GM19463 (cell line): ENCODE measurements around the gene GNG12.

Experiments used
- ATAC-seq: cut with Tn5 transposase; IDR thresholded peaks from one replicate; pipeline ENCODE4 v1.9.1; 2021; ENCODE audit warnings: mild to moderate bottlenecking, moderate library complexity; ENCODE audit not compliant: unreplicated experiment

GNG12 gene

GRCh38 chr1:67832737-67833601, at the start of gene GNG12:
TSS of gene GNG12 (minus strand) at chr1:67833467. CDS start at chr1:67707686, 125,781 bp downstream.
- ATAC-seq = peak; percentile 59

DNA sequence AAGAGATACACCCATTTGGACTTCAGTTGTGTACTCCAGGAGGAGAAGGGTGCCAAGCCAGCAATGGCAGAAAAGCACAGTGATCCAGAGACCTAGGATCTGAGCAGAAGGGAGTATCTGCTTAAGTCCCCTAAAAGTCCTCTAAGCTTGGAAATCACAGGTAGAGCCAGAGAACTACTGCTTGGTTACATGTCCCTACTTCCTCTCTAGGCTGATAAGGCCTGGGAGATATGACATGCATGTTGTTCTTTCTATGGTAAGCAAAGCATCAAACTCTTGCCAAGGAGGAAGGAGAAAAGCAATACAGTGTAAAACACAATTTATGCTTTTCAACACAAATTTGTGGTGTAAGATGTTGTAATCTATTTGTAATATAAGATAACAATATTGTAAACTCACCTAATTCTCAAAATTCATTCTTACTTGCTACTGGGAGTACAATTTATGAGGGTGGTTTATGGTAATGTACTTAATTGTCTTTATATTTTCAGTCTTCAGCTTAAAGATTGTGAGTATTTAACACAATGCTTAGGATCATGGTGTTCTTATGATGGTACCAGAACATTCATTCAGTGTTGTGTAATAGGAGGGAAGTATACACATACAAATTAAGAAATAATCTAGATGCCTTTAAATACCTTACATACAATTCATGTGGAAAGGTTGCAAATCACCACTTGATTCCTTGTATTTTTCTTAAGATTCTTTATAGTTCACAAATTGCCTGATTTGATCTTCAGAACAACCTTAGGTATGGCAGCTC, 49.1 kb upstream of the GNG12 start:
- no peak for ATAC-seq

DNA sequence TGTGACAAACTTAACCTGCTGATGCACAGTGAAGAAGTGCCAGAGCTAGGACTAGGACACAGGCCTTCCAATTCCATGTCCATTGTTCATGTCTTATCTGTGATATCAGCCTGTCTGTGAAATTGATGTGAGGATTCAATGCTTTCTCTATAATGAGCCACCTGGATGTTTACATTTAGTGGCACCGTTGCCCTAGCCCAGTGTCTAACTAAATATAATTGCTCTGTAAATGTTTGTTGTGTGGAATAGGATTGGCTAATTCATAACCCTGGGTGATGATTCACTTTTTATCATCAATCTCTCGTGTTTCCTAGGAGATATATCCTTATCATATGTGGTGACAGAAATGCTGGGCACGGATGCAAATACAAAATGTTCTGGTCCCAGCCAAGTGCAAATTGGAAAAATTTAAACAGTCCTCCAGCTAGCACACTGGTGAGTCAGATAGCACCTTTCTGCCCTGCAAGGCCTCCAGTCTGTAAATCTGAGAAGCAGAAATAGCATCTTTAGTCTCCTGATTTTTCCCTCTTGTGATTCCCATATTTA, 46.9 kb upstream of the GNG12 start:
- no peak for ATAC-seq

GRCh38 chr1:67879485-67879884, 46.2 kb upstream of the GNG12 start:
- ATAC-seq = no peak

DNA sequence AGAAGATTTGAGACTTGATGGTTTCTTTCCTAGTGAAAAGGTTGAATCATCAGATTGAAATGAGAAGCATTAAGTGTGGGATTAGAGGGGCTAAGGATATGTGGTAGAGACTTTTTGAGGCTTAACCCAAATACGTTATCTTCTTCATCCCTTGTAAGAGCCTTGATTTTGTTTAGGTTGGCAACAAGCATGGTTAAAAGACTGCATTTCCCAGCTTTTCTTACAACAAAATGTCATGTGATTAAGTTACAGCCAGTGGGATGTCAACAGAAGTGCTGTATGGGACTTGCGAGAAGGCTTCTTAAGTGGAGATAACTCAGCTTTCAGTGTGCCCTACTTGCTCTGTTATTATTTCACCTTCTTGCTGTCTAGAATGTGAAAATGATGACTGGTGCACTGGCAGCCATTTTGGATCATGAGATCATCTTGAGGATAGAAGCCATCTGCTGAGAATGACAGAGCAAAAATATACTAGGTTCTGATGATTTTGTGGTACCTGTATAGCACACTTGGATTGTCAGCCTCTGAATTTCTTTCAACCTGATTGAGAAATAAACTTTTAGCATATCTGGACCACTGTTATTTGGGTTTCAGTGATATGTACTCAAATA, 41.3 kb upstream of the GNG12 start:
- no peak for ATAC-seq

DNA sequence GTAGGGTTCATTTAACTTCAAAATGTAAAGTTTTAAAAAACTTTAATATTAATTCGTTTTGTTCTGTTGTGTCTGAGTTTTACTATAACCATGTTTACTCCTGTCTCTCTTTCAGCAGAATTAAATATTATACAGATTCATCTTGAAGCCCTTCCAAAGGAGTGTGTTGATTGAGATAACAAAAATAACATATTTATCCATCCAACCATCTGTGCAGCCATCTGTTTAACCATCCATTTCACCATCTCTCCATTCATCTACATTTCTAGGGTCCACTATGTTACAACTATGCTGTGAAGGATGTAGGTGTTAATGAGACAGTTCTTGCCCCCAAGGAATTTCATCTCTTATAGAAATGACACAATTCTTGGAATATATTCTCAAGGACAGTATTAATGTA, 36.0 kb upstream of the GNG12 start:
- ATAC-seq = no peak

GRCh38 chr1:67863637-67864036, 30.4 kb upstream of the GNG12 start:
- no peak for ATAC-seq

DNA sequence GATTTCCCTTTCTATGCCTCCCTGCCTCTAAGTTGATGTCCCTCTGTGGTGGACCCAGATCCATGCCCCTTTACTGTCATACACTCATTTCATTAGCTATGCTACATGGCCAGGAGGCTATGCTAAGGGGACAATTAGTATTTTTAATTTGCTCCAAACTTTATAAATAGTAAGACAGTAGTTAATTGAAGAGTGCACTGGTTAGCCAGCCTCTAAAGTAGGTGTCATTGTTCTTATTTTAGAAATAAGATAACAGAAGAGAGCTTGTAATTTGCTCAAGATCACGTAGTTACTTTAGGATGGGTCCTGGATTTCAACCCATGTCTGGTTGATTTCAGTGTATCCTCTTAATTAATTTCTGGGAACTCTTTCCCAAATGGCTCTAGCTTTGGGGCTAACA, 29.4 kb upstream of the GNG12 start:
- ATAC-seq = no peak

DNA sequence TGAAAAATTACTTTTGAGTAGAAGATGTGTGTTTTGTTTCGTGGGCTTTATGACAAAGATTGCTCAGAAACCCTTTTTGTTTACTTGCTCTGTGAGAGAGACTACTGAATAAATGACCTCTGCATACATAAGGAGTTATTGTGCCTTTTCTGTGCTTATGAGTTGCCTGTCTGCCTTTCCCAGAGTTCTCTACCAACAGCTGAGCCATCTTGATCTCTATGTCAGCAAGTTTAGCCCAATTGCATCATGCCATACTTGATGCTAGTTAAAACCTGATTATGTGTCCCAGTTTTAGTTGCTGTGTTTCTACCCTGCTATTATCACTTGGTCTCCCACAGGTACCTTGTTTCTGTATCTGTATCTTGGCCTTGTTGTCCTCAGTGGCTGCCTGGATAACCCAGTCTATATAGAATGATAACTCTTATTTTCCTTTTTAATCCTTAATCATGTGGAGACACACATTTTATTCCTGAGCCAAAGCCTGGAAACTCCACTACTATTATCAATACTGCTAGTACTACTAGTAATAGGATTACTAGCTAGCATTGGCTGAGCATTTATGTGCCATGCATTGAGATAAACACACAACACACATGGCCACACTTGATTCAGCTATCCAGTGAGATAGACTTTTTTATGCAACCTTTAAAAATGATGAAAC, 28.7 kb upstream of the GNG12 start:
- no peak for ATAC-seq

DNA sequence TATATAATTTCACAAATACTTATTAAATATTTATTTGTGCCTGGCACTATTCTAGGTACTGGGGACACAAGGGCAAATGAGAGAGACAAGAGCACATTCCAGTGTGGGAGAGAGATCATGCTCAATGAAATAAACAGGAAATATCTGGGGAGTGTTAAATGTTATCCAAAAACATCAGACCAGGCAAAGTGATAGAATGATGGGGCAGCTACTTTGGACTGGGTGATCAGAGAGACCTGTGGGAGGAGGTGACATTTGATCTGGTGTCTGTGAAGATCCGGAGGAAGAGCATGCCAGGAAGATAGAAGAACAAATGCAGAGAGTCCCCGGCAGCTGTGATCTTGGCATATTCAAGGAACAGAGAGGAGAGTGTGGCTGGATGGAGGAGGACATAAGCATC, 27.5 kb upstream of the GNG12 start:
- ATAC-seq = no peak

DNA sequence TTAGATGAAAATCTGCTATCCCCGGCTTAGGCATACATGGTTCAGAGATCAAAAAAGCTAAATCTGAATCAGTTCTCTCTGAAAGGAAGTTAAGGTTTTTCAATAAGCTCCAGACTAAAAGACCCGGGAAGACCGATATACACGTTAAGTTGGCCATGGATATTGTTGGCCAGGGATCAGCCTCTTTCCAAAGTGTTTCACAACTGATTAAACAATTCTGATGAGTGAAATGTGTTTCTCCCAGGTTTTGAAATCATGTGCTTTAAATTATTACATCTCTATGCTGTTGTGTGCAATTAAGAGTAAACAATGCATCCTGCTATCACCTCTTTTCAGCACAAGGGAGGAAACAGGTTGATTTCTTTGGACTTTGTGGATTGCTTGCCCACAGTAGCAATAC, 23.7 kb upstream of the GNG12 start:
- ATAC-seq = no peak

- no peak for ATAC-seq
Observed at GRCh38 chr1:67855961-67856360, 22.7 kb upstream of the GNG12 start.

GRCh38 chr1:67855444-67855843, 22.2 kb upstream of the GNG12 start:
- ATAC-seq = no peak

DNA sequence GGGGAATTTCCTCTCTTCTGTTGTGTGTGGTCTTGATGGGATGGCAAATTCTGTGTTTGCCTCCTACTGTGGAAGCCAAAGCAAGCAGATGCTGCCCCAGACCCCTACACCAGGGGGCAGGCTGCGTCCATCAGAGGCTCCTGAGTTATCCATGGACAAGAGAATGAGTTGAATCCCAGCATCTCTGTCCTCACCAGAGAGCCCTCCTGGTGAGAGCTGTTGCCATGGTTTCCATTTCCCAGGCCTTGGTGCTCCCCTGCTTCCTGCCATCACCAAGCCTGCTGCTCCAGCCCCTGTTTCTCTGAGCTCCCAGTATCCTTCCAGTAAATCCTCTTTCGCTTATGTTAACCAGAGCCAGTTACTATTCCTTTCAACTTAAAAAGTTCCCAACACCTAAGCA, 20.4 kb upstream of the GNG12 start:
- no peak for ATAC-seq

DNA sequence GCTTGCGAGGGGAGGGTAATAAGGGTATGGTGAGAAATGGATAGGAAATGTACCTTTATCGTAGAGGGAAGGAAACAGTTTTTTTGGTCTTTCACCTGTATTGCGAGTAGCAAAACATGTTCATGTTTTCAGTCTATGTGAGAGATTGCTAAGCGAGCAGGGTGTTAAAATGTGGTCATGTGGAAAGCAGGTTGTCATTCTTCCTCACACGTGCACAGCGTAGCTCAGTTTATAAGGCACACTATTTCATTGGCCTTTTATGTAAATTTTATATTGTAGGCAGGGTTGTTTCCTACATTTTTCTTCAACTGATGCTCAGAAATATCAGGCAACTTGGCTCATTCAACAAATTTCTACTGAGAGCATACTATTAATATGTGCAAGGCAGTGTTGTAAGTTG, 18.5 kb upstream of the GNG12 start:
- no peak for ATAC-seq

DNA sequence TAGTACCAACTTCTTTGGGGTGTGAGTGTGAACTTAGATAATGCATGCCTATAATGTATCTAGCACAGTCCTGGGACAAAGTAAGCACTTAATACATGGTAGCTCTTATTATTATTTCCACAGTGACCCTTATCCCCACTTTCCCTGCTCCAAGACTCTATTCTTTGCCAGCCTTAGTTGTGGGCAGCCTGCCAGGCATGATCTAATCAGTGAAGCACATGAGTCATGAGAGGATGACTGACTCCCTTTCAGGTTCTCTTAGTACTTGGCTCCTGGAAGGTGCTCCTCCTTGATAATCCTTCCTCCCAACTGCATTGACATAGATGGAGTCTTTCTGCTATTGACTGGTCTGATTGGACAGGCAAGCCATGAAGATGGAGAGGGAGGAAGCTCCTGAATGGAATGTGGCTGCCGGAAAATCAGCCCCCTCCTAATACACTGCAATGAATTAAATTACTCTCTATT, 17.4 kb upstream of the GNG12 start:
- ATAC-seq = no peak

DNA sequence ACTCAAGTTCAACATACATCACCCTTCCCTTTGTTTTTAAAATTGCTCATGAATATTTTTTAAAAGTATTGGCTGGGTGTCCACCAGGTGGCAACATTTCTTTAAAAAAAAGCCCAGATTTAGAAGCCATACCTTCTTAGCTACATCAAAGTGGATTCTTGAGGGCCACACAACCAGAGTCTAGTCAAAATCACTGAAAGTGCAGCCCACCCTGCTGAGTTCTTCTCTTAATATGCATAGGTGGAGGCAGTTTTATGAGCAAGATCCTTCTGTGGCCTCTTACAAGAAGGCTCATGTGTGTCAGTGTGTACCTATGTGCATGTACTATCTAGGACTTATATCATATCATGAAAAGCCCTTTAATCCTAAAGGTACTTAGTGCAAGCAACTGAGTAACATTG, 16.9 kb upstream of the GNG12 start:
- ATAC-seq = no peak

DNA sequence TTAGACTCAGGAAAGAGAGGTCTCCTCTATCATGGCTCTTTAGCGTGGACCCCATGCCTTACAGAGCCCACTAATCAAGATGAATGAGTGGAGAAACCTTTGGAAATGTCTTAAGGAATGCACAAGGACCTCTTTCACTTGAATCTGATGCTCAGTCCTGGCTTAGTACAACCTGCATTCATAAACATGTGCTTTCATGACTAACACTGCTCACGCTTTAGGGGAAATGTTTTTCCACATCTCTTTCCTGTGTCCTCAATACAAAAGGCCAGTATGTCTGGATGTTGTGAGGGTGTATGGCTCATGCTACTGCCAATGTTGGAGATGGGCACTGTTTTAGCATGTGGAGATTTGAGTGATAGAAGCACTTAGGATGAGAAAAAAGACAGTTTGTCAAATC, 14.2 kb upstream of the GNG12 start:
- ATAC-seq = no peak

GRCh38 chr1:67846538-67846937, 13.3 kb upstream of the GNG12 start:
- ATAC-seq = no peak

- no peak for ATAC-seq
Observed at GRCh38 chr1:67844988-67845387, 11.7 kb upstream of the GNG12 start.

DNA sequence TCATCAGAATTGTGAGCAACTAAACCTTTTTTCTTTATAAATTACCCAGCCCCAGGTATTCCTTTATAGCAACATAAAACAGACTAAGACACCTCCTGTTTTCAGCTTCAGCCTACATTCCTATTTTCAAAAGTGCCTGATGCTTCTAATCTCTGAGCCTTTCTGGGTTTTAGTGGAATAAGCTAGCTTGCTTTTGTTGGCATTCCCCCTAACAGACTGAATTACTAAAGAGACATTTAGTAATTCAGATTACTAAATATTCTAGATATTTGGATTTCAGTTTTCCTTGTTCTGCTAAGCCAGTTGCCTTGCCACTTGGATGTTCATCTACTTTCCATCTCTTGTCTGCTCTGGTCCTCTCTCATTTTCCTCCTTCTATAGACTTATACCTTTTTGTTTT, 10.5 kb upstream of the GNG12 start:
- no peak for ATAC-seq
